Mucosa of descending colon (tissue), 3 donors: Measurements from ENCODE around the gene NME2. TPM values are rescaled to one million over a fixed set of nuclear protein-coding genes. Genes with fewer than 3 reads are reported as not detected.

Experiments
- ATAC-seq: fragments of 200-7000 bp; cut with Tn5 transposase; one replicate; pipeline ENCODE4 v1.9.1; 2020; ENCODE audit warnings: mild to moderate bottlenecking, moderate library complexity
- DNase-seq, 3 donors: peaks; one replicate each; pipeline ENCODE4 v3.0.0-alpha.2; 2020
- H3K36me3 ChIP-seq: fragments of 200-600 bp; one replicate; pipeline ENCODE4 v1.8.0; 2021; ENCODE audit warnings: low read depth, mild to moderate bottlenecking
- H3K4me1 ChIP-seq: fragments of 200-600 bp; one replicate; pipeline ENCODE4 v1.8.0; 2021; ENCODE audit warnings: low read depth, mild to moderate bottlenecking
- H3K4me3 ChIP-seq: fragments of 200-600 bp; one replicate; pipeline ENCODE4 v1.8.0; 2021; ENCODE audit warnings: mild to moderate bottlenecking
- H3K9me3 ChIP-seq: fragments of 200-600 bp; one replicate; pipeline ENCODE4 v1.8.0; 2021; ENCODE audit warnings: mild to moderate bottlenecking
- CTCF ChIP-seq: fragments of 200-600 bp; IDR thresholded peaks from one replicate; pipeline ENCODE4 v1.8.0; 2022; ENCODE audit warnings: antibody characterized with exemption, mild to moderate bottlenecking
- intact Hi-C, 2 donors: fragments of 100-400 bp; cut with DNase I in 1 of 2; cut with micrococcal nuclease in 1 of 2; formaldehyde crosslinking; loops; one replicate each; pipeline versions ENCODE4 v1.11.0 to v1.11.1; 2022; cut with DNase I, micrococcal nuclease
- total RNA-seq, 3 donors: library from RNA; stranded (reverse); fragmentation: NEBNext Ultra II Directional in 2 of 3; extraction: Animal tissue kit (Norgen Biotek cat#: 25700) in 2 of 3; gene quantifications; one replicate each; pipeline versions ENCODE4 v1.2.1 to v1.2.4, GENCODE V29; 2021 to 2023
- donor health status: DM: no; HTN: no; CAD: no; lungs with moderate emphysema.
- donor health status: DM: no; HTN: no; CAD: no.
- donor health status: DM: no; HTN: yes; CAD: no.

NME2 gene
- total RNA-seq, 3 donors from 2014 or later = 306 to 433 (median 397) TPM

- ATAC-seq (no peak), DNase-seq (no peak)
- Histone ChIP-seq H3K4me1 (peaks cover 9% of the 10 kb centered on the region), H3K4me3 (no peak overlapping the region), H3K9me3 (no peaks in the 10 kb centered on the region), H3K36me3 (no peaks in the 10 kb centered on the region)
- TF ChIP-seq CTCF = no peak
- intact Hi-C loops = no loop called here
These were observed 55.1 kb downstream of the NME2 start for GRCh38 chr17:51221322-51221721.

Other genes with a start within 250 kb of the NME2 start
- gene SPAG9, start 45.5 kb upstream of the NME2 start, total RNA-seq = 10 to 100 TPM; 64.1 to 96.7 (median 79.8) TPM
- gene NME1, start 12.9 kb upstream of the NME2 start, total RNA-seq = 10 to 100 TPM; 18.8 to 64.2 (median 23.9) TPM
- 10 to 100 TPM; 13.7 to 19.5 (median 15.9) TPM for gene MBTD1, start 93.6 kb downstream of the NME2 start, total RNA-seq
- gene UTP18, start 94.1 kb downstream of the NME2 start, total RNA-seq = 10 to 100 TPM; 12.6 to 21.0 (median 16.3) TPM